GM23338 (cell line): Measurements from ENCODE around the gene FBXO2. TPM values are rescaled to one million over a fixed set of nuclear protein-coding genes. Genes with fewer than 3 reads are reported as not detected.

Experiments used
- ATAC-seq: fragments of 200-7000 bp; cut with Tn5 transposase; 3 replicates; pipeline ENCODE4 v1.9.1; 2020
- DNase-seq: peaks from one replicate; pipeline ENCODE4 v3.0.0-alpha.2; 2015; ENCODE audit warnings: low spot score
- H2AFZ ChIP-seq: fragments of 200-600 bp; sonication (generic); 2 replicates; pipeline ENCODE4 v1.8.0; 2016; ENCODE audit warnings: antibody characterized with exemption, mild to moderate bottlenecking, moderate library complexity
- H3F3A ChIP-seq: fragments of 200-600 bp; sonication (generic); replicated peaks from 2 replicates; pipeline ENCODE4 v1.8.0; 2017; ENCODE audit warnings: antibody characterized with exemption, mixed run types, low read depth
- H3K27ac ChIP-seq: fragments of 200-600 bp; sonication (generic); 2 replicates; pipeline ENCODE4 v1.6.1; 2016; ENCODE audit warnings: low read depth
- H3K27me3 ChIP-seq: fragments of 200-600 bp; sonication (generic); 2 replicates; pipeline ENCODE4 v1.8.0; 2016; ENCODE audit warnings: mild to moderate bottlenecking, mixed run types, moderate library complexity; ENCODE audit not compliant: insufficient read depth
- H3K36me3 ChIP-seq: fragments of 200-600 bp; sonication (generic); 2 replicates; pipeline ENCODE4 v1.8.0; 2016; ENCODE audit warnings: mild to moderate bottlenecking; ENCODE audit not compliant: insufficient read depth
- H3K4me1 ChIP-seq: fragments of 200-600 bp; sonication (generic); 2 replicates; pipeline ENCODE4 v1.8.0; 2016; ENCODE audit warnings: mild to moderate bottlenecking, moderate library complexity; ENCODE audit not compliant: insufficient read depth
- H3K4me2 ChIP-seq: fragments of 200-600 bp; sonication (generic); 2 replicates; pipeline ENCODE4 v1.7.1; 2017; ENCODE audit warnings: mixed run types
- H3K4me3 ChIP-seq: fragments of 200-600 bp; sonication (generic); 2 replicates; pipeline ENCODE4 v1.6.1; 2016; ENCODE audit warnings: mixed run types
- H3K79me2 ChIP-seq: fragments of 200-600 bp; sonication (generic); replicated peaks from 2 replicates; pipeline ENCODE4 v1.8.0; 2017; ENCODE audit warnings: mild to moderate bottlenecking; ENCODE audit not compliant: insufficient read depth
- H3K9me2 ChIP-seq: fragments of 200-600 bp; sonication (generic); 2 replicates; pipeline ENCODE4 v1.8.0; 2017; ENCODE audit not compliant: insufficient read depth
- H4K20me1 ChIP-seq: fragments of 200-600 bp; sonication (generic); replicated peaks from 2 replicates; pipeline ENCODE4 v1.8.0; 2017; ENCODE audit warnings: mild to moderate bottlenecking; ENCODE audit not compliant: insufficient read depth
- H3K27ac Mint-ChIP-seq: 2 replicates; pipeline ENCODE4 v1.8.0; 2020; ENCODE audit warnings: inconsistent platforms, mild to moderate bottlenecking, moderate library complexity, mixed read lengths
- H3K27me3 Mint-ChIP-seq: 3 replicates; pipeline ENCODE4 v1.8.0; 2022; ENCODE audit warnings: low read depth, mild to moderate bottlenecking, moderate library complexity, mixed read lengths, inconsistent platforms; ENCODE audit not compliant: insufficient read depth, poor library complexity
- H3K36me3 Mint-ChIP-seq: 3 replicates; pipeline ENCODE4 v1.8.0; 2021; ENCODE audit warnings: low read depth, mild to moderate bottlenecking, inconsistent platforms, moderate library complexity, mixed read lengths
- H3K4me1 Mint-ChIP-seq: 3 replicates; pipeline ENCODE4 v1.8.0; 2020; ENCODE audit warnings: mild to moderate bottlenecking, inconsistent platforms, mixed read lengths
- H3K4me3 Mint-ChIP-seq: 3 replicates; pipeline ENCODE4 v1.8.0; 2021; ENCODE audit warnings: moderate library complexity, mild to moderate bottlenecking, inconsistent platforms, mixed read lengths
- H3K9me3 Mint-ChIP-seq: 3 replicates; pipeline ENCODE4 v1.8.0; 2020; ENCODE audit warnings: moderate library complexity, mild to moderate bottlenecking, inconsistent platforms, mixed read lengths
- CREB1 ChIP-seq: fragments of 250-450 bp; sonication (Bioruptor Pico); IDR thresholded peaks from 2 replicates; pipeline ENCODE4 v1.5.0; 2020; ENCODE audit warnings: low read depth, mild to moderate bottlenecking, moderate library complexity
- ETS1 ChIP-seq: IDR thresholded peaks from 2 replicates; pipeline ENCODE4 v1.6.1; 2016; ENCODE audit warnings: antibody characterized with exemption
- JUNB ChIP-seq: IDR thresholded peaks from one replicate; pipeline ENCODE4 v1.6.1; 2016; ENCODE audit warnings: antibody characterized with exemption; ENCODE audit not compliant: unreplicated experiment
- REST ChIP-seq: IDR thresholded peaks from one replicate; pipeline ENCODE4 v1.6.1; 2018; ENCODE audit warnings: antibody characterized with exemption; ENCODE audit not compliant: unreplicated experiment
- STAT1 ChIP-seq: IDR thresholded peaks from one replicate; pipeline ENCODE4 v1.6.1; 2016; ENCODE audit warnings: antibody characterized with exemption; ENCODE audit not compliant: unreplicated experiment
- ZNF331 ChIP-seq: fragments of 250-450 bp; sonication (Bioruptor Pico); IDR thresholded peaks from 2 replicates; pipeline ENCODE4 v1.5.0; 2020; ENCODE audit warnings: low read depth, mild to moderate bottlenecking, moderate library complexity
- polyA plus RNA-seq: library from polyadenylated mRNA; unstranded; fragments of >200 nt; fragmentation: Nextera tagmentation; extraction: Ambion mirVana; gene quantifications from 2 replicates; pipeline ENCODE4 v1.2.1, GENCODE V29; 2016
- total RNA-seq: library from RNA; depleted of rRNA; stranded (reverse); fragments of >200 nt; shearing (Covaris generic); gene quantifications from 2 replicates; pipeline ENCODE4 v1.2.3, GENCODE V29; 2014

FBXO2 gene
- total and polyA plus RNA-seq, 2 experiments from 2014 or later = 44.4 to 84.6 TPM

GRCh38 chr1:11653101-11653860 is 948 bp downstream of the FBXO2 start (continued):
- TF ChIP-seq REST (no peak), ETS1 (no peak), STAT1 (no peak), JUNB (no peak), CREB1 (CRISPR knock-in tag) (no peak)

GRCh38 chr1:11652203-11652780 is 1.9 kb downstream of the FBXO2 start:
- Histone ChIP-seq H3K4me1 (peaks cover 37% of the 10 kb centered on the region), H4K20me1 (peaks cover 7% of the 10 kb centered on the region; the same call in 1 of the 2 replicates), H3K27me3 (no peaks in the 10 kb centered on the region), H3K4me2 (peak overlapping the region; percentile 93), H3K4me3 (no peak overlapping the region), H3K9me2 (no peaks in the 10 kb centered on the region), H3K79me2 (peaks cover 20% of the 10 kb centered on the region), H3K27ac (no peak overlapping the region), H3F3A (peaks cover 21% of the 10 kb centered on the region), H2AFZ (no peak overlapping the region), H3K36me3 (peaks cover 8% of the 10 kb centered on the region; the same call in 1 of the 2 replicates)
- H3K27me3 Mint-ChIP-seq = peaks cover 28% of the 10 kb centered on the region
- TF ChIP-seq ZNF331 (CRISPR knock-in tag) = no peak
- no peak for TF ChIP-seq REST
- no peak for TF ChIP-seq ETS1
- peaks cover 9% of the 10 kb centered on the region; the same call in 2 of the 3 replicates for H3K36me3 Mint-ChIP-seq
- peaks cover 44% of the 10 kb centered on the region for H3K4me1 Mint-ChIP-seq
- no peak overlapping the region for H3K27ac Mint-ChIP-seq
- DNase-seq (no peak), ATAC-seq (no peak)
- H3K4me3 Mint-ChIP-seq = peak overlapping the region; percentile 42; the same call in 1 of the 3 replicates
- no peaks in the 10 kb centered on the region; the same call in 2 of the 3 replicates for H3K9me3 Mint-ChIP-seq
